IPS DF 6.9 (cell line): Measurements from ENCODE around the gene SEBOX.

Experiments
- DNase-seq: peaks from one replicate; pipeline ENCODE4 v3.0.0-alpha.2; 2013; ENCODE audit warnings: low read depth, low spot score
- H3K27ac ChIP-seq: one replicate; pipeline ENCODE4 v1.5.1; 2013; ENCODE audit warnings: low read length, control low read depth
- H3K27me3 ChIP-seq: 2 replicates; pipeline ENCODE4 v1.6.1; 2013; ENCODE audit warnings: mild to moderate bottlenecking, low read length; ENCODE audit not compliant: control insufficient read depth, insufficient read depth
- H3K36me3 ChIP-seq: 2 replicates; pipeline ENCODE4 v1.6.1; 2013; ENCODE audit warnings: low read length; ENCODE audit not compliant: control insufficient read depth, insufficient read depth
- H3K4me1 ChIP-seq: 2 replicates; pipeline ENCODE4 v1.6.1; 2013; ENCODE audit warnings: low read length; ENCODE audit not compliant: control insufficient read depth, insufficient read depth
- H3K4me3 ChIP-seq: 2 replicates; pipeline ENCODE4 v1.5.1; 2013; ENCODE audit warnings: mild to moderate bottlenecking, low read length
- H3K9me3 ChIP-seq: 2 replicates; pipeline ENCODE4 v1.6.1; 2013; ENCODE audit warnings: low read length, inconsistent platforms; ENCODE audit not compliant: control insufficient read depth, insufficient read depth
- WGBS: extraction: QIAGEN DNeasy Blood & Tissue Kit; methylation state at CpG from one replicate; pipeline ENCODE4 v1.1.7; 2013; ENCODE audit warnings: mixed read lengths, missing lambda C conversion rate; ENCODE audit not compliant: insufficient read length, insufficient coverage; 5-methylcytosine and 5-hydroxymethylcytosine counted together

The SEBOX gene

DNA sequence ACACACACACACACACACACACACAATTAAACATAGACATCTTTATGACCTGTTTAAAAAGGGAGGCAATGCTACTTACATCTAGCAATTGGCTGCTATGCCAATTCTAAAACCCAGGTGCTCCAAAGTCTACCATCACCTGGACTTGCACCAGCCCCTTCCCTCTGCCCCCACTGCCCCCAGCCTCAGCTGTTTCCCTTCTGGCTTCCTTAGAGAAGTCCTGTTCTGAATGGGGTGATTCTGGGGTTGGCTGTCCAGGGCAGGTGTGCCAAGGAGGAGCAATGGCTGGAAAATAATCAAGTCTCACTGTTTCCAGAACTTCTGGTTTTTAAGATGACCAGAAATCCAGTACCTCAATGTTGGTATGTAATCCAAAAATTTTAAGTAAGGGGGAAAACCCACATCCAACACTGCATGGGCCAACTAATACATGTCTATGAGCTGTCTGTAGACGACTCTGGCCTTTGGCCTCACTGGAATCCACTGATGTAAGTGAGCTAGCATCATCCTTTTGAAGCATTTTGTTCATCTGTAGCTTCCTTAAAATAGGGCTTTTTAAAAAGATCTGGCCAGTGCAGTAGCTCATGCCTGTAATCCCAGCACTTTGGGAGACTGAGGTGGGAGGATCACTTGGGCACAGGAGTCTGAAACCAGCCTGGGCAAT lies 31.8 kb downstream of the SEBOX start:
- Histone ChIP-seq H3K27me3 (no peaks in the 10 kb centered on the region), H3K4me1 (no peaks in the 10 kb centered on the region), H3K27ac (no peak overlapping the region), H3K9me3 (no peaks in the 10 kb centered on the region), H3K36me3 (peaks cover 2% of the 10 kb centered on the region; the same call in 1 of the 2 replicates), H3K4me3 (no peak overlapping the region)
- no peak for DNase-seq
- WGBS = no CpG with 5 or more reads among the region's 1 CpG

DNA sequence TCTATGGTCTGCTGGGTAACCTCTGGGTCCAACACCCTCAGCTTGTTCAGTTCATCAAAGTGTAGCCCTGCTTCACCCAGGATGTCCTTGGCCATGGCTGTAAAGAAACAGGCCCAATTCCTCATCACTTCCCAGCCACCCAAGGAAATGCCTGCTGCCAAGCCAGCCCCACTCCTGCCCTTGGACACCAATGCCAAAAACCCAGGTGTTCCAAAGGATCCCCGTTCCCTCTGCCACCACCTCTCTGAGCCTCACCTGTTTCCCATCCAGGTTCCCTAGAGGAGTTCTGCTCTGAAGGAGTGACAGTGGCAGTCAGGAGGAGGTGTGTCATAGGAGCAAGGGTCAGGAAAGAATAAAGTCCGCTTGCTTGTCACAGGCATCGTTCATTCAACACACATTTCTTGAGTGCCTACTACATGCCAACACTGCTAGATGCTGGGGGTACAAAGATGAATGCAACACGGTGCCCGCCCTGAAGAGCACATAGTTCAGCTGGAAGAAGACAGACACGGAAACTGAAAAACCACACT lies 33.0 kb downstream of the SEBOX start:
- Histone ChIP-seq H3K27me3 (no peaks in the 10 kb centered on the region), H3K27ac (no peak overlapping the region), H3K36me3 (peaks cover 10% of the 10 kb centered on the region; the same call in 1 of the 2 replicates), H3K9me3 (no peaks in the 10 kb centered on the region), H3K4me1 (no peaks in the 10 kb centered on the region), H3K4me3 (no peak overlapping the region)
- DNase-seq = no peak
- no CpG with 5 or more reads among the region's 6 CpGs for WGBS

DNA sequence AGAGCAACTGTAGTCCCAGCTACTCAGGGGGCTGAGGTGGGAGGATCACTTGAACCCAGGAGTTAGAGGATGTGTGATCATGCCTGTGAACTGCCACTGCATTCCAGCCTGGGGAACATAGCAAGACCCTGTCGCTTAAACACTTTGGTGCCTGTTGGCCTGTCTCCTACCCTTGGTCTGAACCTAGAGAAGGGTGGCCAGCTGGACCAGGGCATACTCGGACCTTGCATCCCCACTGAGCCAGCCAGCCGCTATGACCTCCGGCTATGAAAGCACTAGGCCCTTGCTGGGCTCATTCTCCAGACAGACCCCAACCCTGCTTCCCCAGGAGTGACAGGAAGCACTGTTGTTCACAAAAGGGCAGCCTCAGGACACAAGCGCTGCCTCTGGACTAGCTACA lies 34.3 kb downstream of the SEBOX start:
- DNase-seq = no peak
- H3K4me1 ChIP-seq = no peaks in the 10 kb centered on the region
- no peak overlapping the region for H3K27ac ChIP-seq
- no peaks in the 10 kb centered on the region for H3K27me3 ChIP-seq
- no peak overlapping the region for H3K4me3 ChIP-seq
- peaks cover 19% of the 10 kb centered on the region; the same call in 1 of the 2 replicates for H3K36me3 ChIP-seq
- no CpG with 5 or more reads among the region's 5 CpGs for WGBS
- no peaks in the 10 kb centered on the region for H3K9me3 ChIP-seq

DNA sequence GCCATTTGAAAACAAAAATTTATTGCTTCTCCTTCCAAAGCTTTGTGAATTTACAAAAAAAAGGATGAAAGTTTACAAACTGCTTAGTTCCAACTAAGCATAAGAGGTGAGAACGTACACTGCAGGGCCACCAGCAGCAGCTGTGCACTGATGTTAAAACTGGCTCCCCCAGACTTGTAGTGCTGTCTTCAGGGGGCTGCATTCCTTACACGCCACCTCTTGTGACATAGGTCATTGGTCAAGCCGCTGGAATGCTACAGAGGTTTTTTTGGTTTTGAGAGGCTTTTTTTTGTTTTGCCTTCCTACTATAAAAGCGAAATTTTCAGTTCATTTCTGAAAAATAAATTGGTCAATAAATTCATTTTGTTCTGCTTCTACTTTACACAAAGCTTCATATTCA lies 36.7 kb downstream of the SEBOX start:
- no peak for DNase-seq
- Histone ChIP-seq H3K4me1 (no peaks in the 10 kb centered on the region), H3K36me3 (peaks cover 19% of the 10 kb centered on the region; the same call in 1 of the 2 replicates), H3K27me3 (no peaks in the 10 kb centered on the region), H3K4me3 (no peak overlapping the region), H3K9me3 (no peaks in the 10 kb centered on the region), H3K27ac (no peak overlapping the region)
- no CpG with 5 or more reads among the region's 4 CpGs for WGBS

DNA sequence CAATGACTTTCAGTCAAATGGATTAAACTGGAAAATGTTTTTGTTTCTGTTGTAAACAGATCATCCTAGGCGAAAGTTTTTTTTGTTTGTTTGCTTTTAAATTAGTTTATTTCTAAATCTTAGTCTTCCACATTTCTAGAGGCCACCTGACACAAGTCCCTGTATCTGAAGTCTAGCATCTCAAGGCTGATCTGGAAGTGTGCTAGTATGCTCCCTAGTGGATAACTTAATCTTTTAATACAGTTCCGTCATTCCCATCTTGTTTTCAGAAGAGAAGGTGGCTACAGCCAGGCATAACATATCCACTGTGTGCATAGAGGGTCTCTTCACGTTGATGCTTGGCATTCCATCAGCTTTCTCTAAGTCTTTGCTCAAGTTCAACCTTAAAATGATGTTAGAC lies 37.3 kb downstream of the SEBOX start:
- WGBS = no CpG with 5 or more reads among the region's 3 CpGs
- H3K27ac ChIP-seq = no peak overlapping the region
- no peak for DNase-seq
- H3K4me1 ChIP-seq = no peaks in the 10 kb centered on the region
- H3K27me3 ChIP-seq = no peaks in the 10 kb centered on the region
- no peak overlapping the region for H3K4me3 ChIP-seq
- H3K36me3 ChIP-seq = peaks cover 19% of the 10 kb centered on the region; the same call in 1 of the 2 replicates
- no peaks in the 10 kb centered on the region for H3K9me3 ChIP-seq

DNA sequence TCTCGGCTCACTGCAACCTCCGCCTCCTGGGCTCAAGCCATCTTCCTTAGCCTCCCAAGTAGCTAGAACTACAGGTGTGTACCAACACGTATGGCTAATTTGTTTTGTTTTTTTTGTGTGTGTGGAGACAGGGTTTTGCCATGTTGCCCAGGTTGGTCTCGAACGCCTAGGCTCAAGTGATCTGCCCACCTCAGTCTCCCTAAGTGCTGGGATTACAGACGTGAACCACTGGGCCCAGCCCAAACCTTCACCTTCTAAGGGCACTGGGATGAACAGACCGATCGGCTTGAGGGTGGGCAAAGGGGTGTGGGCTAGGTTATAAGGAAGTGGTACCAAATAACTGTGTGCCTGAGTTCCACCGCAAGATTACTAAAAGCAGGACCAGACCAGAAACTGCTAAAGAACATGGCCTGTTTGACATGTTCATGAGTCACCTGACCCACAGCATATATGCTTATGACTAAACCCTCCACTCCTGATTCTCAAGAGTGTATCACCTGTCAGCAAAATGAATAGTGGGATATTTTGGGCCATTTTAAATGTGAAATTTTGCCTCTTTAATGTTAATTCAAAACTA lies 37.9 kb downstream of the SEBOX start:
- H3K4me3 ChIP-seq = no peak overlapping the region
- no peak for DNase-seq
- no peaks in the 10 kb centered on the region for H3K4me1 ChIP-seq
- peaks cover 19% of the 10 kb centered on the region; the same call in 1 of the 2 replicates for H3K36me3 ChIP-seq
- H3K9me3 ChIP-seq = no peaks in the 10 kb centered on the region
- H3K27ac ChIP-seq = no peak overlapping the region
- no peaks in the 10 kb centered on the region for H3K27me3 ChIP-seq
- WGBS = no CpG with 5 or more reads among the region's 9 CpGs

DNA sequence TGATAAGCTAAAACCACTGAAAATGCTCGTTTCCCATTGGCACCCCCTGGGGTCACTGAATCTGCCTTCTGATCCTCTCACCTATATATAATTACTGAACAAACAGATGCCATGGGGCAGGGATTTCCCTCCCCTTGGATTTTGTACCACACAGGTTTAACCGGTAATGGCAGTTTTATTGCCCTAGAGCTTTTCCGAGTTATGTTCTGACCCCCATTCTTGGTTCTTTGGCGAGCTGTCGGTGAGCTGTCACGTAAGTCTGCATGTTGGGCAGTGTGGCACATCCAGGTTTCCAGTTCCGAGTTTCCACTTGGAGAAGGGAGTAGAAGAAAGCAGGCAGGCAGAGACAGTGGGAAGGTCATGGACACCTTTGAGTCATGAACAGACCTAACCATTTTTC lies 38.9 kb downstream of the SEBOX start:
- H3K4me1 ChIP-seq = no peaks in the 10 kb centered on the region
- whole genome bisulfite sequencing = no CpG with 5 or more reads among the region's 7 CpGs
- peaks cover 19% of the 10 kb centered on the region; the same call in 1 of the 2 replicates for H3K36me3 ChIP-seq
- no peaks in the 10 kb centered on the region for H3K27me3 ChIP-seq
- H3K4me3 ChIP-seq = no peak overlapping the region
- no peak overlapping the region for H3K27ac ChIP-seq
- no peaks in the 10 kb centered on the region for H3K9me3 ChIP-seq
- DNase-seq = no peak

DNA sequence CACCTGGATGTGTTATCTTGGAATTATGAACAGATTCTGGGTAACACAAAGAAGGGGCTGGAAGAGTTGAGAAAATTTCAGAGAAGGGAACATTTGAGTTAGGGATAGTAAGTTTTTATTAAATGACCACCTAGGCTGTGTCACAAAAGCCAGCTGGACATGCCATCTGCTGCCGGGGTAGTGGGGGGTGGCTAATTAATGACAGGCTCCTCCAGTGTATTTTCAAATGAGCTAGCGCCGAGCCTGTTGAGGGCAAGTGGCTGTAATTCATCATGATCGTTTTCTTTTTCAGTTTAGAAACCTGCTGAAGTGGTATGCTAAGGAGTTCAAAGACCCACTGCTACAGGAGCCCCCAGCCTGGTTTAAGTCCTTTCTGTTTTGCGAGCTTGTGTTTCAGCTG lies 39.8 kb downstream of the SEBOX start:
- Histone ChIP-seq H3K9me3 (no peaks in the 10 kb centered on the region), H3K4me3 (no peak overlapping the region), H3K27ac (no peak overlapping the region), H3K36me3 (peaks cover 19% of the 10 kb centered on the region; the same call in 1 of the 2 replicates), H3K4me1 (no peaks in the 10 kb centered on the region), H3K27me3 (no peaks in the 10 kb centered on the region)
- WGBS = no CpG with 5 or more reads among the region's 5 CpGs
- DNase-seq = no peak

DNA sequence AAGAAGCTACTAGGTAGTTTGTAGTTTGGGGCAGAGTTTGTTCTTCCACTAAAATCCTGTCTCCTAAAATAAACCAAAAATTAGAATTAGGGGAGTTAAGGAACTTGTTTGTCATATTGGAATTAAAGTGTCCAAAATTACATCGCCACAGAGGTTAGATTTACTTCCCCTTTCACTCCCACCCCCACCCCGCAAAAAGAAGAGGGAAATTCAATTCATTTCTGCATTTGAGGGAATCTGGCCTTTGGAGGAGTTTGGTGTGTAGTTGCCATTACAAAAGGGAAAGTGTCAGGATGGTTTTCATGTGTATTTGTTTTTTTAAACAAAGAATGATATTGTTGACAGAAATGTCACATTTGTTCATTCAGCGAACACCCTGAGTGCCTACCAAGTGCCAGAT lies 40.2 kb downstream of the SEBOX start:
- no CpG with 5 or more reads among the region's 3 CpGs for WGBS
- DNase-seq = no peak
- H3K4me3 ChIP-seq = no peak overlapping the region
- H3K27ac ChIP-seq = no peak overlapping the region
- no peaks in the 10 kb centered on the region for H3K9me3 ChIP-seq
- peaks cover 19% of the 10 kb centered on the region; the same call in 1 of the 2 replicates for H3K36me3 ChIP-seq
- H3K4me1 ChIP-seq = no peaks in the 10 kb centered on the region
- no peaks in the 10 kb centered on the region for H3K27me3 ChIP-seq

DNA sequence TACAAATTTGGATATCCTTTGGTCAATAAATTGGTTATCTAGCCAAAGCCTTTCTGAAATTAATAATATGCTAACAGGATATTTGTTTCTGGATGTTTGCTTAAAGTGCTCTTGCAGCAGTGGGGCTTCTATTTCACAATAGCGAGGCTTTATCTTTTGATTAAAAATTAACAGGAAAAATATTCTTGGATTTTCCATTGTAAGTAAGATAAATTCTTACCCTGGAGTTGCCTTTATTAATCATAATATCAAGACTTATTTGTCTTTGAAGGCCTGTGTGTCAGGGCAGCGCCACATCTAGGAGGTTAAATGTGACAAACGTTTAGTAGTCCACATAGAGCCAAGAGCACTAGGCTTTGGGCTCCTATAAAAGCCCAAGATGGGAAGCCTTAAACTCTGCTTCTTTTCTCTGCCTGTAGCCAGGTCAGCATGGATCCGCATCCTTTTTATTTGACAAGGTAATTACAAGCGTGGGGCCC lies 40.7 kb downstream of the SEBOX start:
- no peaks in the 10 kb centered on the region for H3K9me3 ChIP-seq
- no CpG with 5 or more reads among the region's 5 CpGs for WGBS
- no peak overlapping the region for H3K4me3 ChIP-seq
- H3K27ac ChIP-seq = no peak overlapping the region
- H3K36me3 ChIP-seq = peaks cover 19% of the 10 kb centered on the region; the same call in 1 of the 2 replicates
- no peak for DNase-seq
- H3K27me3 ChIP-seq = no peaks in the 10 kb centered on the region
- H3K4me1 ChIP-seq = no peaks in the 10 kb centered on the region
